Measurements from ENCODE around the gene DIP2A.

DIP2A gene

GRCh38 chr21:46617267-46618051, 158.8 kb downstream of the DIP2A start:
- no peak for DNase-seq (ENCODE audit: low read depth in 1 of 2, low spot score in 1 of 2)

- no peak for DNase-seq (ENCODE audit: low read depth in 1 of 2, low spot score in 1 of 2)
Measured at GRCh38 chr21:46618738-46619379, 160.2 kb downstream of the DIP2A start.
